NCI-H146 treated with DMSO at 0.1 percent for 48 hours (cell line): ENCODE measurements around the gene RAPGEF1.

Source experiments
- DNase-seq: peaks from one replicate; lab custom pipeline; 2025; ENCODE audit not compliant: unreplicated experiment; lab: John Stamatoyannopoulos, UW

Gene RAPGEF1

DNA sequence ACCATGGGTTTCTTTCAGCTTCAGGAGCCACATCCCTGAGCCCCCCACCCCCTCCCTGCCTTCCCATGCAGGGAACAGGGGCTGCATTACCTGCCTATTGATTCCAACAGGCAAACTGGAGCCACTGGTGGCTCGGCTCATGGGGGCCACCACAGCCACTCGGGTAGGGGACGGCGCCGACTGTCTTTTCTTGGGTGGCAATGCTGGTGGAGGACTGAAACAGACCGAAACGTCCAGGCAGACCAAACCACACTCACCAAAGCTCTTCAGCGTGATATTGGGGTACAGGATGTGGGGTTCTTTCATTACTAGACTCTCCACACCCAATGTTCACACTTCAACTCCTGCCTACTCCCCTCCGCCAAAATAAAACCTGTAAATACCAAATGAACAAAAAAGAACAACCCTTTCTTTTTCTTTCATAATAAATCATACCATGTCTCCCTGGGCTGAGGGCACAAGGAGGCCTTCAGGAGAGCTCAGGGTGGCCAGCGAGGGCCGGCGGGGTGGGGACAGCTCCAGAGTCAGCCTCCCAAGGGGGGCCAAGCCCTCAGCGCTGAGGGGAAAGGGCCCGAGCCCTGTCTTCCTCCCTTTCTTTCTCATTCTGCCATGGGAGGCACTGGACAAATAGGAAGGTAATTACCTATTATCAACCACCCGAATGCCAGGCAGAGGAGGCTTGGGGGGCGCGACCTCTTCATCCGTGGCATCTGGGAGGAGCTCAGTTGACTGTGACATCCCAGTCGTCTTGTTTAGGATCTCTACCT lies 111.2 kb downstream of the RAPGEF1 start:
- no peak for DNase-seq

DNA sequence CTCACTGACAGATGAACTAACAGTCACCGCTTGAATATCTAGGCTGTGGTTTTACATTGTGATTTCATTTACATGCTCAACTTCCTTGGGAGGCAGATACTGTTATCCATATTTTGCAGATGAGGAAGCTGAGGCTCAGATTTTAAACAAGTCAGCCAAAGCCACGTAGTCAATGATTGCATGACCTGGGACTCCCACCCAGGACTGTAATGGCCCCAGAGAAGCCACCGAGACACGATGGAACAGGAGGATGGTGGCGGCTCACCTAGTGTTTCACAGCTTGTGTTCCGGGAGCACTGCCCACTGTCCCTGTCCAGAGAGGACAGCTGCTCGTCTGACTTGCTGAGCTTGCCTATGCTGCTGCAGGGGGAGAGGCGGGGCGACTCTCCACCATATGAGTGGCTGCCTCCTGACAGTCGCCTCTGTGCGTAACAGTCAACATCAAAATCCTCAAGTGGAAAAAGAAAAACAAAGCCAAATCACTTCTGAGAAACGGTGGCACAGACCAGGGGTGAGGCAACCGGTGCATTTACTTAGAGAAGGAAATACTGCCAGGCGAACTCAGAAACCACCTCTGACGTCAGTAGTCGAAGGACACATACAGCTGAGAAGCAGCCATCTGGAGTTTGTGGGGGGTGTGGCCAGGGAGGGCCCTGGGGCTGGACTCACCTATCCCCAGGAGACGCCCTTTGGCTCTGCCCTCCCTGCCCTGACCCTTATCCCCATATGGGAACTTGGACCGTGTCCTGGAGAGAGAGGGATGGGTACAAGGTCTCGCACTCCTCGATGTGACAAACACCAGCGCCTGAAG lies 112.0 kb downstream of the RAPGEF1 start:
- DNase-seq = no peak

DNA sequence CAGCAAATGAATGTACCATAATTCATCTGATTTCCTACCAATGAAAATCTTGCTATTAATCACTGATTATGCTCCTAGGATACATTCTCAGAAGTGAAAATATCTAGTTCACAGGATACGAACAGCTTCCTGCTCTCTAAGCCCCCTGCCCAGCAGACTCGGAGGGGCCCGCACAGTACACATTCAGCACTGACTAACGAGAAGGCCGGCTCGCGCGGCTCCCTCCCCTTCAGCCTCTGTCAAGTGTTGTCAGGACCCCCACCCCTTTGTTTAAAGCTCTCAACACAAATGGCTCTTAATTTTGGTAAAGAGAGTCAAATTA lies 112.6 kb downstream of the RAPGEF1 start:
- no peak for DNase-seq

DNA sequence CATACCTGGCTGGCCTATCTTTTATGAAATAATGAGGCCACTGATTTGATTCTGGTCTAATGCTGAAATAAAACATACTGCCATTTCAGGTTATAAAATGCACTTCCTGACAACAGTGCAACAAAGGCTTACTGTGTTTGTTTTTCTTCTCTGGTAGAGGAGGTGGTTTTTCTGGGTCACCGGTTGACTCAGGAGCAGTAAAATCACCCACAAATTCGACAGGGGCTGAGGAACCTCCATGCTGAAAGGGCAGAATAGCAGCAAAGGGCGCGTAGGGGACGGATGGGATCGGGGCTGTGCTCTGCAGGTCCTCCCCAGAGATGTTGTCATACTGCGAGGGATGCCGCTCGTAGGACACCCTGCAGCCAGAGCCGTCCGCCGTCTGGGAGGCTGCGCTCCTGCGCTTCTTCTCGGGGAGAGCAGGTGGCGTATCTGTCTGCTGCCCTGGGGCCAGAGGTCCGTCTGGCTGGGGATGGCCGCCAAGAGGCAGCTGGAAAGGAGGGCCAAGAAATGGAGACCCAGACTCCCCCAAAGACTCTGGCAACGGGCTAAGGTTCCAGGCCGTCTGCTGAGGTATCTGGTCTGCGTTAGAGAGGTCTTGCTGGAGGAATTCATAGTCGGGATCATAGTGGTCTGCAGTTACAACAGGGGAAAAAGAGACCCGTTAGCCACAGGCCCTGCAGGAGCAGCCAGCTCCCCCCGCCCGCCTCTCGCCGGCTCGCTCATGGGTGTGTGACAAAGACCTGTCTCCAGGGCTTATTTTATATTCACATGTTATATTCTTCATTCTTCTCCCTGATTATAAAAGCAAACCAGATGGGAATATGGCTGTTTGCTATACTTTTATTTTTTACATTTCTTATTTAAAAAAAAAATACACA lies 113.8 kb downstream of the RAPGEF1 start:
- no peak for DNase-seq

DNA sequence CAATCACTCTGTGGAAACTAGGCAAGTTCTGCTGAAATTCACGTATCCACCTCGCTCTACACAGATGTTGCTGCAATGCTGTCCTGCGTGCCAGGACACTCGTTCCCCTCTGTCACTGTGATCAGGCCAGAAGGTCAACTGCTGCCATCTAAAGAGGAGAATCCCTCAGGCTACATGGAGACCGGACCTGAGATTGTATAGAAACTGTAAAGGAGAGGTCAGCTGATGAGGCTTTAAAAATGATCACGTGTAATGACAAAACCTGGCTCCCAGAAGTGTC lies 114.4 kb downstream of the RAPGEF1 start:
- DNase-seq = no peak

- no peak for DNase-seq
Observed at GRCh38 chr9:131624636-131625507, 115.0 kb downstream of the RAPGEF1 start.

DNA sequence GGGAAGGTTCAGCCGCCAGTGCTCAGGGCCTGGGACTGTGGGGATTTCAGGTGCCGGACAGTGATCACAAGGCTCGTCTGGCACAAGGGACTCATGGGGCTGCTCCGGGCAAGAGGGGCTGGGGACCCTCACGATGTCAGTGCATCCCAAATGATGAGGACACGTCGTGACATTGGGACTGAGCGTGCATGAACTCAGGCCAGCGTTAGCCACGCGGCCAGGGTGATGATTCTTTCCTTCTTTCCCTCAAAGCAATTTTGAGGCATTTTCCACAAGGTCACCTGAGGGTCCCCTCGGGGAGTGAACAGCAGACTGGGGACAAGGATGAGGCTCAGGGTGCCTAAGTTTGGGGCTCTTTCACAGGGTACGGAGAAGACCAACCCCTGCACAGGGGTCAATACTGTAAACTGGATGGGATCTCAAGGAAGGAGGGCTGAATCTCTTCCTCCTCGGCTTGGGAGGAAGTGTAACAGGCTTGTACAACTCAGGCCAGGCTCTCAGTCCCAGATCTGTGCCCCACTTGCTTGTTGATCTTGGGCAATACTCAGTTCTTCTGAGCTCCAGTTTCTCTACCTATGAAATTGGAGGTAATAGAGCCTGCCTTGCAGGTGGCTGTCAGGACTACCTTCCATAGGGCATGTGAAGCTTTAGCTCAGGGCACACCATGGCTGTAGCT lies 116.1 kb downstream of the RAPGEF1 start:
- no peak for DNase-seq

- DNase-seq = no peak
Observed at GRCh38 chr9:131622523-131622922, 117.4 kb downstream of the RAPGEF1 start.

DNA sequence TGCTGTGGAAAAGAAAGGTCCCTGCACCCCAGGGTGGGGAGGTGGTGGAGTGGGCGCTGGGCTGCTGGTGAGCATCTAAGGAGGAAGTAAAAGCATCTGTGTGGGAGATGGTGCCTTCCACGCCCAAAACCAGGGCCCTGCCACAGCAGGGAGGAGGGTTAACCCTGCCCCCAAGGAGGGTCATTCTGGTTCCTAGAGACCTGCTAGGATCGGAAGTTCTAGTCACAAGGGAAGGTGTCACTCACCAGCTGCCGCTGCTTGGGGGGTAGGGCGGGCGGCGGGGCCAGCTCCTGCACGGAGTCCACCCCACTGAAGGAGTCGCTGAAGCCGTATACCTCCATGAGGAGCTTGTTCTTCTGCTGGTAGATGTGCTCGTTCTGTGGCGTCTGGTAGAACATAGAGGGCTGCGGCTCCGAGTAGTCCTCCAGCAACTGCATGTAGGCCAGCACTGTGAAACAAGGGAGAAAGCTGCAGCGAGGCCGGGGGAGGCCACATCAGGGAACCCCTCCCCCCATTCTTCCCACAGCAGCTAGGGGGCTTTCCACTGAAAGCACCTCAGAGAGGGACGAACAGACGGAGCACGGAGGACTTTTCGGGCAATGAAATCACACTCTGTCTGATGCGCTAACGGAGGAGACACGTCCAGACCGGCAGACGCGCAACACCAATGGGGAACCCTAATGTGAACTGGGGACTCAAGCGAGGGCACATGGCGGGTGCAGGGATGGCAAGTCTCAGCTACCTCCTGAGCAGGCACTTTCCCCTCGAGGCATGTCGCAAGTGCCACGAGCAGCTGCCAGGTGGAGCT lies 118.1 kb downstream of the RAPGEF1 start:
- DNase-seq = no peak

GRCh38 chr9:131620764-131621520 lies 118.9 kb downstream of the RAPGEF1 start:
- DNase-seq = no peak

DNA sequence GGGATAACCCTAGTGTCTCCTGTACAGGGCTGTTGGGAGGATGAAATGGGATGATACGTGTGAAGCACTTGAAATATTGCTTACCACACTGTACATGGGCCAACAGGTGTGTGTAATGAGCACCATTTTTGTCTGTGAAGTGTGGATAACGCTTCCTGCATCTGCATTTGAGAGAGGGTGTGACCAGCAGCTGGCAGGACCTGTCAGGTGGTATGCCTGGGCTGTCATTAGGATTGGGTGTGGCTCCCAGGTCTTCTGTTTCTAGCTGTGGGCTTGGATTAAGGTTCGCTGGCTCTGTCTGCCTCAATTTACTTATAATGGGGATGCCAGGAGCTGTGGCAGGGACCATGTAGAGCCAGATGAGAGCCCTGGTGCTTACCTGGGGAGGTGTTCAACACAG lies 120.2 kb downstream of the RAPGEF1 start:
- no peak for DNase-seq

DNA sequence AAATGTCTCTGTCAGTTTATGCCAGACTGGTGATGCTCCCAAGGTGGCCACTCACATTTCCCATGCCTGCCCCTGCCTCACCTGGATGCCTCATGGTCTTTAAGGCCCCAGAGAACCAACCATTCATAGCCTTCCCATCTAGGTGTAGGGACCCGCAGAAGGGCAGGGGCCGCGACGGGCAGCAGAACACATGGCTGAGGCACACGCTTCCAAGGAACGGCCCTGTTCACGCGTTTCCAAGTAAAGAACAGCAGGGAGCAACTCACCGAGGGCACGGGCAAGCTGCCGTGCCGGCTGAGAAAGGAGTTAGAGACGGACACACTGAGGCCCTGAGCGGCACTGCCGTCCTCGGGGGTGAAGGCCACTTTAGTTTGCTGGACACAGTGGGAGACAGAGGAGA lies 121.1 kb downstream of the RAPGEF1 start:
- DNase-seq = no peak

- DNase-seq = no peak
Observed at GRCh38 chr9:131618071-131618479, 121.8 kb downstream of the RAPGEF1 start.

GRCh38 chr9:131617611-131618010 lies 122.3 kb downstream of the RAPGEF1 start:
- DNase-seq = no peak

GRCh38 chr9:131616983-131617604 lies 122.8 kb downstream of the RAPGEF1 start:
- DNase-seq = no peak

GRCh38 chr9:131614340-131614915 lies 125.4 kb downstream of the RAPGEF1 start:
- DNase-seq = no peak

- DNase-seq = no peak
Observed at GRCh38 chr9:131613921-131614320, 126.0 kb downstream of the RAPGEF1 start.

GRCh38 chr9:131612851-131613250 lies 127.0 kb downstream of the RAPGEF1 start:
- no peak for DNase-seq
